H1 (cell line): ENCODE results near the gene UCMA. TPM values are rescaled to one million over a fixed set of nuclear protein-coding genes. Genes with fewer than 3 reads are reported as not detected.

Source experiments
- CTCF ChIA-PET: fragments of 300-600 bp; sonication (Branson Sonifier 250); formaldehyde crosslinking; loops from one replicate; lab custom pipeline; 2021; ENCODE audit not compliant: partially characterized antibody; lab: Charles Lee
- POLR2A ChIA-PET: fragments of 300-600 bp; sonication (Branson Sonifier 250); formaldehyde crosslinking; loops from one replicate; lab custom pipeline; 2021; ENCODE audit warnings: inconsistent platforms; ENCODE audit not compliant: partially characterized antibody; lab: Charles Lee
- DNase-seq, 2 experiments: peaks; one replicate each; pipeline versions ENCODE4 v3.0.0 to v3.0.0-alpha.2; 2010 to 2022; ENCODE audit warnings: low spot score in 2 of 2, low read depth in 1 of 2, mixed read lengths in 1 of 2
- FAIRE-seq: peaks from 2 replicates; lab custom pipeline; 2011; peaks lifted over from hg19 to GRCh38; lab: Jason Lieb, UNC
- H2AFZ ChIP-seq: 2 replicates; pipeline ENCODE4 v1.8.1; 2012; ENCODE audit warnings: low read length, inconsistent platforms
- H2AK5ac ChIP-seq: 2 replicates; pipeline ENCODE4 v1.6.1; 2013; ENCODE audit warnings: low read depth, low read length
- H2BK120ac ChIP-seq: replicated peaks from 2 replicates; pipeline ENCODE3; 2013; ENCODE audit warnings: low read depth, low read length, inconsistent platforms
- H2BK12ac ChIP-seq: 2 replicates; pipeline ENCODE4 v1.6.1; 2013; ENCODE audit warnings: low read depth, low read length
- H2BK15ac ChIP-seq: 2 replicates; pipeline ENCODE4 v1.6.1; 2013; ENCODE audit warnings: low read length
- H2BK20ac ChIP-seq: 2 replicates; pipeline ENCODE4 v1.6.1; 2013; ENCODE audit warnings: low read length
- H2BK5ac ChIP-seq: 2 replicates; pipeline ENCODE4 v1.6.1; 2013; ENCODE audit warnings: low read depth, low read length
- H3K14ac ChIP-seq: 2 replicates; pipeline ENCODE4 v1.6.1; 2013; ENCODE audit warnings: inconsistent platforms; ENCODE audit not compliant: insufficient read length
- H3K18ac ChIP-seq: 2 replicates; pipeline ENCODE4 v1.6.1; 2013; ENCODE audit warnings: low read length; ENCODE audit errors: extremely low read depth
- H3K23ac ChIP-seq: 2 replicates; pipeline ENCODE4 v1.6.1; 2013; ENCODE audit warnings: inconsistent platforms; ENCODE audit not compliant: insufficient read length
- H3K23me2 ChIP-seq: 2 replicates; pipeline ENCODE4 v1.6.1; 2013; ENCODE audit warnings: low read depth, low read length
- H3K27ac ChIP-seq: 2 replicates; pipeline ENCODE4 v1.6.1; 2011; ENCODE audit warnings: low read depth, low read length, inconsistent platforms
- H3K27me3 ChIP-seq, 4 experiments: replicated peaks in 1 of 4; 1 replicate in 1 of 4; 2 replicates in 3 of 4; pipeline versions ENCODE4 v1.6.1 to v1.8.1; 2011 to 2013; ENCODE audit warnings: low read length in 3 of 4, mild to moderate bottlenecking in 3 of 4, inconsistent platforms in 2 of 4, mixed read lengths in 2 of 4, moderate library complexity in 1 of 4; ENCODE audit not compliant: control insufficient read depth in 3 of 4, insufficient read depth in 3 of 4; ENCODE audit errors: extremely low read depth in 1 of 4
- H3K36me3 ChIP-seq, 4 experiments: 2 replicates each; pipeline versions ENCODE4 v1.6.1 to v1.8.1; 2011 to 2013; ENCODE audit warnings: mild to moderate bottlenecking in 4 of 4, low read length in 3 of 4, moderate library complexity in 2 of 4, control low read depth in 1 of 4, inconsistent platforms in 1 of 4; ENCODE audit not compliant: insufficient read depth in 4 of 4, control insufficient read depth in 2 of 4
- H3K4ac ChIP-seq: replicated peaks from 2 replicates; pipeline ENCODE3; 2013; ENCODE audit warnings: low read length, low read depth, mixed read lengths, inconsistent platforms; ENCODE audit not compliant: insufficient read length
- H3K4me1 ChIP-seq, 4 experiments: replicated peaks in 1 of 4; 1 replicate in 1 of 4; 2 replicates in 3 of 4; pipeline versions ENCODE4 v1.6.1 to v1.8.1; 2011 to 2013; ENCODE audit warnings: low read length in 3 of 4, inconsistent platforms in 2 of 4, mixed read lengths in 1 of 4; ENCODE audit not compliant: insufficient read depth in 4 of 4, control insufficient read depth in 3 of 4
- H3K4me2 ChIP-seq, 2 experiments: 2 replicates each; pipeline versions ENCODE4 v1.6.1 to v1.8.1; 2011 to 2013; ENCODE audit warnings: low read depth in 2 of 2, low read length in 2 of 2, control low read depth in 1 of 2, inconsistent platforms in 1 of 2, mild to moderate bottlenecking in 1 of 2; ENCODE audit not compliant: insufficient read depth in 1 of 2
- H3K4me3 ChIP-seq, 4 experiments: fragments of 200-600, 300-600 bp in 1 of 4; sonication (generic), shearing (Covaris generic), sonication (Bioruptor Twin) in 1 of 4; 2 replicates each; pipeline versions ENCODE4 v1.5.1 to v1.8.1; 2011 to 2016; ENCODE audit warnings: low read length in 4 of 4, low read depth in 3 of 4, control low read depth in 2 of 4, inconsistent platforms in 2 of 4, mild to moderate bottlenecking in 2 of 4, mixed read lengths in 1 of 4, moderate library complexity in 1 of 4; ENCODE audit not compliant: insufficient read depth in 2 of 4; ENCODE audit errors: extremely low read depth in 1 of 4
- H3K56ac ChIP-seq: replicated peaks from 2 replicates; pipeline ENCODE3; 2013; ENCODE audit warnings: low read depth, mild to moderate bottlenecking, mixed read lengths, low read length, inconsistent platforms; ENCODE audit not compliant: insufficient read length
- H3K79me1 ChIP-seq: 2 replicates; pipeline ENCODE4 v1.6.1; 2013; ENCODE audit warnings: low read depth, low read length, control low read depth
- H3K79me2 ChIP-seq, 2 experiments: 2 replicates each; pipeline versions ENCODE4 v1.6.1 to v1.8.1; 2012 to 2013; ENCODE audit warnings: low read length in 2 of 2, mild to moderate bottlenecking in 2 of 2, inconsistent platforms in 1 of 2; ENCODE audit not compliant: insufficient read depth in 2 of 2, control insufficient read depth in 1 of 2
- H3K9ac ChIP-seq, 4 experiments: replicated peaks in 1 of 4; 1 replicate in 1 of 4; 2 replicates in 3 of 4; pipeline versions ENCODE4 v1.6.1 to v1.8.1; 2011 to 2013; ENCODE audit warnings: low read depth in 3 of 4, low read length in 3 of 4, control low read depth in 2 of 4, mild to moderate bottlenecking in 2 of 4, moderate library complexity in 2 of 4, inconsistent platforms in 1 of 4; ENCODE audit errors: extremely low read depth in 1 of 4
- H3K9me3 ChIP-seq, 2 experiments: 2 replicates each; pipeline versions ENCODE4 v1.6.1 to v1.8.1; 2012 to 2013; ENCODE audit warnings: mild to moderate bottlenecking in 2 of 2, moderate library complexity in 2 of 2, control low read depth in 1 of 2, inconsistent platforms in 1 of 2, low read depth in 1 of 2, low read length in 1 of 2, mixed read lengths in 1 of 2; ENCODE audit not compliant: insufficient read depth in 2 of 2
- H4K20me1 ChIP-seq, 2 experiments: replicated peaks in 1 of 2; 2 replicates each; pipeline versions ENCODE3 to v1.8.1; 2011 to 2013; ENCODE audit warnings: inconsistent platforms in 2 of 2, low read length in 2 of 2, mild to moderate bottlenecking in 1 of 2; ENCODE audit not compliant: insufficient read depth in 2 of 2, control insufficient read depth in 1 of 2
- H4K5ac ChIP-seq: 2 replicates; pipeline ENCODE4 v1.6.1; 2013; ENCODE audit warnings: low read length, low read depth, mixed read lengths, inconsistent platforms; ENCODE audit not compliant: insufficient read length
- H4K8ac ChIP-seq: 2 replicates; pipeline ENCODE4 v1.8.0; 2013; ENCODE audit warnings: mild to moderate bottlenecking, moderate library complexity, low read length, inconsistent platforms; ENCODE audit not compliant: insufficient read depth; ENCODE audit errors: extremely low read depth
- H4K91ac ChIP-seq: replicated peaks from 2 replicates; pipeline ENCODE3; 2013; ENCODE audit warnings: low read length, mixed read lengths, inconsistent platforms; ENCODE audit not compliant: insufficient read length
- BACH1 ChIP-seq: IDR thresholded peaks from 2 replicates; pipeline ENCODE4 v1.6.1; 2012; ENCODE audit warnings: low read length, improper control_type of control experiment
- CHD2 ChIP-seq: IDR thresholded peaks from 2 replicates; pipeline ENCODE4 v1.6.1; 2012; ENCODE audit warnings: low read length, improper control_type of control experiment
- FOSL1 ChIP-seq: IDR thresholded peaks from 2 replicates; pipeline ENCODE4 v1.6.1; 2011; ENCODE audit warnings: mild to moderate bottlenecking, low read depth, low read length, moderate library complexity; ENCODE audit not compliant: insufficient read depth
- JUN ChIP-seq: IDR thresholded peaks from 2 replicates; pipeline ENCODE4 v1.6.1; 2011; ENCODE audit warnings: low read depth, mild to moderate bottlenecking, improper control_type of control experiment, low read length
- KDM4A ChIP-seq: IDR thresholded peaks from one replicate; pipeline ENCODE4 v1.7.1; 2012; ENCODE audit warnings: low read depth, mild to moderate bottlenecking, moderate library complexity, low read length, inconsistent platforms; ENCODE audit not compliant: severe bottlenecking
- SP1 ChIP-seq: IDR thresholded peaks from 2 replicates; pipeline ENCODE4 v1.6.1; 2011; ENCODE audit warnings: low read depth, low read length
- TAF7 ChIP-seq: optimal IDR thresholded peaks from 2 replicates; pipeline ENCODE3; 2011; ENCODE audit warnings: low read depth, mild to moderate bottlenecking, inconsistent platforms, low read length, moderate library complexity, borderline replicate concordance
- WGBS, 2 experiments: shearing (Covaris generic) in 1 of 2; methylation state at CpG; one replicate each; pipeline versions ENCODE4 v1.1.6 to v1.1.7; 2013 to 2015; ENCODE audit warnings: low lambda C conversion rate in 2 of 2, mixed read lengths in 2 of 2, inconsistent platforms in 1 of 2, low coverage in 1 of 2, missing lambda C conversion rate in 1 of 2; ENCODE audit not compliant: insufficient replicate concordance in 2 of 2, insufficient coverage in 1 of 2, insufficient read length in 1 of 2; ENCODE audit errors: extremely low coverage in 1 of 2, missing lambda C conversion rate in 1 of 2; 5-methylcytosine and 5-hydroxymethylcytosine counted together
- polyA plus RNA-seq, 7 experiments: library from polyadenylated mRNA; depleted of rRNA in 3 of 7; stranded (reverse) in 5 of 7; unstranded in 2 of 7; fragments of >200 nt in 5 of 7; fragments of 200-250 nt in 2 of 7; gene quantifications; 1 replicate in 5 of 7; 2 replicates in 1 of 7; 4 replicates in 1 of 7; pipeline versions ENCODE4 v1.2.1 to v1.2.3, GENCODE V29; 2011 to 2013; ENCODE audit warnings: missing spikeins in 2 of 7, mixed read lengths in 2 of 7
- total RNA-seq: library from RNA; stranded (reverse); fragmentation: NEBNext Ultra II Directional; extraction: Animal tissue kit (Norgen Biotek cat#: 25700); gene quantifications from 2 replicates; pipeline ENCODE4 v1.2.1, GENCODE V29; 2021
- TF ChIP-seq, protein P1 (sequence below): IDR thresholded peaks from 2 replicates; pipeline ENCODE4 v1.6.1; 2012; ENCODE audit warnings: inconsistent platforms
- TF ChIP-seq, protein P2 (sequence below): IDR thresholded peaks from 2 replicates; pipeline ENCODE4 v1.6.1; 2012; ENCODE audit warnings: low read length, inconsistent platforms

UCMA gene
- total and polyA plus RNA-seq, 2 of the 8 experiments (the other 6 are each of a cell fraction or from before 2014, with no cell fraction given): 1.2 to 4.6 TPM

DNA sequence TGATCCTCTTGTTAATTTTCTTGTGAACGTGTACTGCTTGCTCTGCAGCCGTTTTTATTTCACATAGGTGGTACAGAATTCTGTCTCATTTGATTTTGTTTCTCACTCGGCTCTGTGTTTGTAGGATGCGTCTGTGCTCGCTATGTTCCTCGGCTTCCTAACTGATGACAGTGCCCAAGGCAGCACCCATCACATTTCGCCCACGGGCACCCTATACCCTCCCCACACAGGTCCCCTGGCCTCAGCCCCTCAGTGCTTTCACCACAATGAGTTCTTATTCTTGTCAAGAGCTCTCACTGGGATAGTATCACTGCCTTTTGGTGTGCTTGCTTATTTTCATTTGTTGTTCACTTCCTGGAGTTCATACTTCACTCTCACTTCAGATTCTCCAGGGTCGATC, 28.1 kb downstream of the UCMA start:
- no peak overlapping the region for H3K18ac ChIP-seq
- H4K20me1 ChIP-seq: peaks cover 0 to 3% of the 10 kb centered on the region in 2 experiments
- no peaks in the 10 kb centered on the region; the same call in 1 of the 2 replicates for H3K79me1 ChIP-seq
- H2AK5ac ChIP-seq: no peak overlapping the region
- CTCF ChIA-PET: interaction anchor here (0.7 to 2.9 kb wide), 27 partner anchors 8 to 316 kb away, joined by 3 to 12 read pairs (median 4); partner anchors contain the start of gene PHYH
- H2BK5ac ChIP-seq: no peak overlapping the region
- no peak overlapping the region for H4K5ac ChIP-seq
- no peak overlapping the region for H2AFZ ChIP-seq
- no peaks in the 10 kb centered on the region; a peak in 1 of 4 replicates for H3K79me2 ChIP-seq
- no peak overlapping the region for H3K4me2 ChIP-seq
- H4K91ac ChIP-seq: no peak overlapping the region
- no peak overlapping the region for H3K4me3 ChIP-seq
- no peak for DNase-seq
- TF ChIP-seq CHD2 (no peak), FOSL1 (no peak), KDM4A (no peak), BACH1 (no peak), SP1 (no peak), JUN (no peak), TAF7 (no peak)
- TF ChIP-seq, protein P1, sequence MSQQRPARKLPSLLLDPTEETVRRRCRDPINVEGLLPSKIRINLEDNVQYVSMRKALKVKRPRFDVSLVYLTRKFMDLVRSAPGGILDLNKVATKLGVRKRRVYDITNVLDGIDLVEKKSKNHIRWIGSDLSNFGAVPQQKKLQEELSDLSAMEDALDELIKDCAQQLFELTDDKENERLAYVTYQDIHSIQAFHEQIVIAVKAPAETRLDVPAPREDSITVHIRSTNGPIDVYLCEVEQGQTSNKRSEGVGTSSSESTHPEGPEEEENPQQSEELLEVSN: no peak
- TF ChIP-seq, protein P2, sequence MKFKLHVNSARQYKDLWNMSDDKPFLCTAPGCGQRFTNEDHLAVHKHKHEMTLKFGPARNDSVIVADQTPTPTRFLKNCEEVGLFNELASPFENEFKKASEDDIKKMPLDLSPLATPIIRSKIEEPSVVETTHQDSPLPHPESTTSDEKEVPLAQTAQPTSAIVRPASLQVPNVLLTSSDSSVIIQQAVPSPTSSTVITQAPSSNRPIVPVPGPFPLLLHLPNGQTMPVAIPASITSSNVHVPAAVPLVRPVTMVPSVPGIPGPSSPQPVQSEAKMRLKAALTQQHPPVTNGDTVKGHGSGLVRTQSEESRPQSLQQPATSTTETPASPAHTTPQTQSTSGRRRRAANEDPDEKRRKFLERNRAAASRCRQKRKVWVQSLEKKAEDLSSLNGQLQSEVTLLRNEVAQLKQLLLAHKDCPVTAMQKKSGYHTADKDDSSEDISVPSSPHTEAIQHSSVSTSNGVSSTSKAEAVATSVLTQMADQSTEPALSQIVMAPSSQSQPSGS: no peak
- TF ChIP-seq, all 59 proteins: peak for 0
- Histone ChIP-seq H3K23me2 (no peaks in the 10 kb centered on the region), H3K27me3 (no peaks in the 10 kb centered on the region; a peak in 1 of 7 replicates), H3K9ac (no peak overlapping the region), H2BK12ac (no peak overlapping the region), H3K56ac (no peak overlapping the region), H3K23ac (no peak overlapping the region), H3K4me1 (peaks cover 0 to 4% (median 0%) of the 10 kb centered on the region in 4 experiments; a peak in 1 of 7 replicates), H3K4ac (no peak overlapping the region), H3K36me3 (peaks cover 20 to 81% (median 50%) of the 10 kb centered on the region in 4 experiments), H2BK20ac (no peak overlapping the region), H2BK15ac (no peak overlapping the region), H3K9me3 (no peaks in the 10 kb centered on the region), H3K14ac (no peak overlapping the region), H3K27ac (no peak overlapping the region), H2BK120ac (no peak overlapping the region), H4K8ac (no peak overlapping the region)
- POLR2A ChIA-PET: interaction anchor here (0.7 to 1.1 kb wide), 2 partner anchors 130 to 143 kb away, joined by 3 to 7 read pairs; no protein-coding TSS in a partner anchor
- no peak for FAIRE-seq
- WGBS, 2 experiments: 95% methylated on average over 9 of the region's 9 CpGs; no CpG with 5 or more reads in 1 of the 2 experiments
